ENCODE measurements around the gene ANO4.

DNA sequence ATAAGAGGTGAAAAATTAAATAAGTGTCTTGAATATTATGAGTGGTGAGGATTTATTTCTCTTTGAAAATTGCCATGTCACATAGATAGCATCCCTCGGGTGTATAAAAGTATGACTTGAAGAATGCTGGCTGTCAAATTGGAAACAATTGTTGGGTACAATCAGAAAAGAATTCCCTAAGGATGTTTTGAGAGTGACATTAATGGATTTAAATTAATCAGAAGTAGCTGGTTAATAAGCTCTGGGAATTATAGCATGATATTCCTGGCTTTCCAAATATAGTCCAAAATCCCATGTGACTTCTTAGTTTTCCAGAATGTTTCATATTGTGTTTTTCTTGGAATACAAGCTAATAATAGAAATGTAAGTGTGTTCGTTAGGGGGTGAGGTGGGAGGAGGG lies 196.5 kb downstream of the ANO4 start:
- no peak for TF ChIP-seq EZH2phosphoT487 (conservative IDR thresholded peaks at IDR 0.05; ENCODE audit: low read length)
- TF ChIP-seq, protein P1, sequence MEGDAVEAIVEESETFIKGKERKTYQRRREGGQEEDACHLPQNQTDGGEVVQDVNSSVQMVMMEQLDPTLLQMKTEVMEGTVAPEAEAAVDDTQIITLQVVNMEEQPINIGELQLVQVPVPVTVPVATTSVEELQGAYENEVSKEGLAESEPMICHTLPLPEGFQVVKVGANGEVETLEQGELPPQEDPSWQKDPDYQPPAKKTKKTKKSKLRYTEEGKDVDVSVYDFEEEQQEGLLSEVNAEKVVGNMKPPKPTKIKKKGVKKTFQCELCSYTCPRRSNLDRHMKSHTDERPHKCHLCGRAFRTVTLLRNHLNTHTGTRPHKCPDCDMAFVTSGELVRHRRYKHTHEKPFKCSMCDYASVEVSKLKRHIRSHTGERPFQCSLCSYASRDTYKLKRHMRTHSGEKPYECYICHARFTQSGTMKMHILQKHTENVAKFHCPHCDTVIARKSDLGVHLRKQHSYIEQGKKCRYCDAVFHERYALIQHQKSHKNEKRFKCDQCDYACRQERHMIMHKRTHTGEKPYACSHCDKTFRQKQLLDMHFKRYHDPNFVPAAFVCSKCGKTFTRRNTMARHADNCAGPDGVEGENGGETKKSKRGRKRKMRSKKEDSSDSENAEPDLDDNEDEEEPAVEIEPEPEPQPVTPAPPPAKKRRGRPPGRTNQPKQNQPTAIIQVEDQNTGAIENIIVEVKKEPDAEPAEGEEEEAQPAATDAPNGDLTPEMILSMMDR (IDR thresholded peaks at IDR 0.05; ENCODE audit: insufficient read depth, low read length, poor library complexity, severe bottlenecking), result no peak

All from SU-DHL-6 (cell line).